SJCRH30 (cell line): Measurements from ENCODE around the gene ROBO2. TPM values are rescaled to one million over a fixed set of nuclear protein-coding genes. Genes with fewer than 3 reads are reported as not detected.

ENCODE experiments used
- DNase-seq, 2 experiments: peaks; one replicate each; pipeline ENCODE4 v3.0.0-alpha.2; 2015 to 2020
- H3K27ac ChIP-seq: fragments of 250-450 bp; sonication (Bioruptor Pico); 2 replicates; pipeline ENCODE4 v1.5.1; 2020; ENCODE audit warnings: mild to moderate bottlenecking, moderate library complexity
- H3K27me3 ChIP-seq: fragments of 250-450 bp; sonication (Bioruptor Pico); 2 replicates; pipeline ENCODE4 v1.5.1; 2020; ENCODE audit warnings: mild to moderate bottlenecking, moderate library complexity
- H3K36me3 ChIP-seq: fragments of 250-450 bp; sonication (Bioruptor Pico); 2 replicates; pipeline ENCODE4 v1.5.1; 2020; ENCODE audit warnings: mild to moderate bottlenecking, moderate library complexity
- H3K4me1 ChIP-seq: fragments of 250-450 bp; sonication (Bioruptor Pico); 2 replicates; pipeline ENCODE4 v1.5.1; 2020; ENCODE audit warnings: mild to moderate bottlenecking, moderate library complexity
- H3K4me3 ChIP-seq: fragments of 250-450 bp; sonication (Bioruptor Pico); 2 replicates; pipeline ENCODE4 v1.5.1; 2020; ENCODE audit warnings: mild to moderate bottlenecking, moderate library complexity
- H3K9me3 ChIP-seq: fragments of 250-450 bp; sonication (Bioruptor Pico); replicated peaks from 2 replicates; pipeline ENCODE4 v1.5.1; 2020; ENCODE audit warnings: mild to moderate bottlenecking, moderate library complexity
- total RNA-seq: library from RNA; depleted of rRNA; stranded (reverse); fragments of >200 nt; shearing (Covaris generic); gene quantifications from 2 replicates; pipeline ENCODE4 v1.2.3, GENCODE V29; 2014

Gene ROBO2
- total RNA-seq, 1 experiment from 2014 or later, result 14.3 TPM

DNA sequence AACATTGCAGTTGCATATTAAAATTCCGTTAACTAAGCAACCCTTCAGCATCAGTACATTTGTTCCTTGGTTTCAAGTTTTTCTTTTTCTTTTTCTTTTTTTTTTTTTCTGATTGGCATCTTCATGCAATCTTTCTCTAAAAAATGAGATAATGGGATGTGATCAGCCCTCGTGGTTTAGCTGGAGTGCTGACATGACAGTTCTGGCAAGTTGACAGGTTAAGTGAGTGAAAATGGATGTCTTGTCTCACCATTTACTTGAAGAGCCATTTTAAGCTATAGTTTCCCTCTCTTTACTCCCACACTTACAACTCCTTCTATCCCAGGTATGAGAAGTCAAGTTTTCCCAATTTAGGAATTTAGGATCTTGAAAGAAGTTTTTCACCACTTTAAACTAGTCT lies 495.2 kb downstream of the ROBO2 start:
- H3K4me3 ChIP-seq, result no peak overlapping the region
- H3K9me3 ChIP-seq, result no peaks in the 10 kb centered on the region
- no peak overlapping the region for H3K27ac ChIP-seq
- H3K36me3 ChIP-seq, result no peaks in the 10 kb centered on the region
- no peaks in the 10 kb centered on the region for H3K27me3 ChIP-seq
- no peaks in the 10 kb centered on the region for H3K4me1 ChIP-seq
- DNase-seq, result no peak

GRCh38 chr3:77536038-77536775 lies 496.3 kb downstream of the ROBO2 start:
- Histone ChIP-seq H3K4me3 (no peak overlapping the region), H3K36me3 (no peaks in the 10 kb centered on the region), H3K27ac (no peak overlapping the region), H3K4me1 (no peaks in the 10 kb centered on the region), H3K27me3 (no peaks in the 10 kb centered on the region), H3K9me3 (no peaks in the 10 kb centered on the region)
- no peak for DNase-seq

DNA sequence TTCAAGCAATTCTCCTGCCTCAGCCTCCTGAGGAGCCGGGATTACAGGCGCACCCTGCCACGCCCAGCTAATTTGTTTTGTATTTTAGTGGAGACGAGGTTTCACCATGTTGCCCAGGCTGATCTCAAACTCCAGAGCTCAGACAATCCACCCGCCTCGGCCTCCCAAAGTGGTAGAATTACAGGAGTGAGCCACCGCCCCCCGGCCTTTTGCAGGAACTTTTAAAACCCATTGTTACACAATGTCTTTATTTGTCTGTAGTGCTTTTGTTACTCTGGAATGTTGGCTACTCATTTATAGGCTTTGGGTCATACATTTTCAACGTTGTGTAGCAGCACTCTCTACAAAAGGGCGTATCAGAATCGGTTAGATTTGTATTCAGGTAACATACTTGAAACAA lies 499.1 kb downstream of the ROBO2 start:
- H3K4me3 ChIP-seq, result no peak overlapping the region
- H3K4me1 ChIP-seq, result no peaks in the 10 kb centered on the region
- H3K27me3 ChIP-seq, result no peaks in the 10 kb centered on the region
- no peak overlapping the region for H3K27ac ChIP-seq
- no peaks in the 10 kb centered on the region for H3K36me3 ChIP-seq
- DNase-seq, result no peak
- no peaks in the 10 kb centered on the region for H3K9me3 ChIP-seq

DNA sequence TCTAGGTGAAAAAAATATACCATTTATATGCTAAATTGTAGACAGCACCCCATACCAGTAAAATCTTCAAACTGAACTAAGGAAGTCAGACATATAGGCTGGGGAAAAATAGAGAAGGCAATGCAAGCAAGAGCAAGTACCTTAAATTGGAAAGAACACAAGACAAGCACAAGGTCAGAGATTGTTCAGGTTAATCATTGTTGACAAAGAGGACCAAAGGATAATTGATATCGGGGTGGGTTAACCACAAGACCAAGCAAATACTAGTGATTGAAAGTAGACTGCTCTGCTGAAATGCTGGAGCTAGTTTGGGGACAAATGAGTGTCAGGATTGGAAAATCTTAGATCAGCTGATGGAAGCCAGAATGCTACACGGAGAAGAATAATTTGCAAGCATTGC lies 499.8 kb downstream of the ROBO2 start:
- H3K9me3 ChIP-seq, result no peaks in the 10 kb centered on the region
- no peaks in the 10 kb centered on the region for H3K27me3 ChIP-seq
- H3K4me1 ChIP-seq, result no peaks in the 10 kb centered on the region
- no peaks in the 10 kb centered on the region for H3K36me3 ChIP-seq
- no peak overlapping the region for H3K4me3 ChIP-seq
- H3K27ac ChIP-seq, result no peak overlapping the region
- no peak for DNase-seq

DNA sequence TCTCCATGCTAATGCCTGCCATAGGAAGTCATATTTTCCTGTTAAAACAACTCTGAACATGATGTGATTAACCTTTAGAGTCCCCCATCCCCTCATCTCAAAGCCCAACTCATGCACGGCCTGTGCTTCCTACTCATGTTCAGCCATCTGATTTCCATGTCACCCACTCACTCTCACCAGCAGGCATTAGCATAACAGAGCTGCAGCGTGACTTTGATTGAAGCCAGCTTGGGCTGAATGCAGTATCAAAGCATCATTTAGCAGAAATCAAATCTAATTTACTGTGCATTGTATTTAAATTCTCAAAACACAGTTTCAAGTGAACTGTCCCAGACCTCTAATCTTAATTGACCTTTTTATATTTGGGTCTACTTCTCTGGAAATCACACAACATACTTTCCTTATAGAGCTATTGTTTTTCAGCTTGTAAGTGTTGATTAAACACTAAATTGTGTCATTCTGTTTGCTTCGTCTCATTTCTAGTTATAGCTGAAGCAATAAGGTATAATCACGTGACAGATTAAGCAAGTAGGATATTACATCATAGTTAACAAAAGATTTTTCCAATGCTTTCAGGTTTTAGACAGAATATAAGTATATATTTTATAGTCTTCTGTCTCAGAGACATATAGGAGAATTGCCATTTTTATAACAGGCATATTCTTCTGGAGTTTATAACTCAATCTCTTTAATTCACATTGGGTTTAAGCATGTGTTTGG lies 501.5 kb downstream of the ROBO2 start:
- Histone ChIP-seq H3K27ac (no peak overlapping the region), H3K36me3 (no peaks in the 10 kb centered on the region), H3K9me3 (no peaks in the 10 kb centered on the region), H3K27me3 (no peaks in the 10 kb centered on the region), H3K4me3 (no peak overlapping the region), H3K4me1 (no peaks in the 10 kb centered on the region)
- no peak for DNase-seq

DNA sequence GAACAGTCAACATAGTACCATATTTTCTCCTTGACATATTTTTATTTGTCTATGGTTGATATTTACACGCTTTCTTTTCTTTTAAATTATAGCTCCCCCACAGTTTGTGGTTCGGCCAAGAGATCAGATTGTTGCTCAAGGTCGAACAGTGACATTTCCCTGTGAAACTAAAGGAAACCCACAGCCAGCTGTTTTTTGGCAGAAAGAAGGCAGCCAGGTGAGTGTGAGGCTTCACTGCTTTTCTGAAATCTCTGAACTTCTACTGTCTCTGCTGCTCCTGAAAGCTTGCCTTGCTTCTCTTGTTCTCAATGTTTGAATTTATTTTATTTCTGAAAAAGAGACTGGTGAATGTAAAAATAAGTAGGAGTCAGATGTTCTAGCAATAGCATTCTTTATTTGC lies 506.3 kb downstream of the ROBO2 start:
- DNase-seq, result no peak
- Histone ChIP-seq H3K9me3 (no peaks in the 10 kb centered on the region), H3K27me3 (no peaks in the 10 kb centered on the region), H3K36me3 (no peaks in the 10 kb centered on the region), H3K4me1 (no peaks in the 10 kb centered on the region), H3K4me3 (no peak overlapping the region), H3K27ac (no peak overlapping the region)

DNA sequence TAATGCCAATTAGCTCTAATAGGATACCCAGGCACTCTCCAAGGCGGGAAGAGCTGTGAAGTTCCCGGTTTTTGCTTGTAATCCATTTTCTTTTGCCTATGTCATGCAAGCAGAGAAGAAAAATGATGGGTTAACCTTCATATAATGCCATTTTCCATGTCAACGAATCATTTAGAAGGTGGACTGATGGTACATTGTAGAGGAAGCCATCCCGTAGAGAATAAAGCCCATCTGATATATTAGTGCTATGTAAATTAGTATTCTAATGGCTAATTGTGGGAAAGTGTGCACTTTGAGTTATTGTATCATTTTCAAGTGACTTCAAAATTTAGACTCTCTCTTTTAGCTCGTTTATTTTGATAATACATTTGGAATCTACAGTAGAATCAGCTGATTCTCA lies 509.1 kb downstream of the ROBO2 start:
- Histone ChIP-seq H3K27me3 (no peaks in the 10 kb centered on the region), H3K27ac (no peak overlapping the region), H3K4me1 (no peaks in the 10 kb centered on the region), H3K4me3 (no peak overlapping the region), H3K9me3 (no peaks in the 10 kb centered on the region), H3K36me3 (no peaks in the 10 kb centered on the region)
- DNase-seq, result no peak

DNA sequence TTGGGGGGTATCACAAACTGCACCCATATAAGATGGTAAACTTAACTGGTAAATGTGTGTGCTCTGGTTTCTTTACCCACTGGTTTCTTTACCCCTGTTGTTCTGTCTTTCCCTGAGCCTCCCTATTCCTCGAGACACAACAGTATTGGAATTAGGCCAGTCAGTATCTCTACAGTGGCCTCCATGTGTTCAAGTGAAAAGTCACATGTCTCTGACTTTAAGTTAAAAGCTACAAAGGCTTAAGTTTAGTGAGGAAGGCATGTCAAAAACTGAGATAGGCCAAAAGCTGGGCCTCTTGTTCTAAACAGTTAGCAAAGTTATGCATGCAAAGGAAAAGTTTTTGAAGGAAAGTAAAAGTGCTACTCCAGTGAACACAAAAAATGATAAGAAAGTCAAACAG lies 513.3 kb downstream of the ROBO2 start:
- DNase-seq, result no peak
- H3K4me1 ChIP-seq, result no peaks in the 10 kb centered on the region
- no peak overlapping the region for H3K27ac ChIP-seq
- H3K36me3 ChIP-seq, result no peaks in the 10 kb centered on the region
- H3K27me3 ChIP-seq, result no peaks in the 10 kb centered on the region
- no peaks in the 10 kb centered on the region for H3K9me3 ChIP-seq
- H3K4me3 ChIP-seq, result no peak overlapping the region

DNA sequence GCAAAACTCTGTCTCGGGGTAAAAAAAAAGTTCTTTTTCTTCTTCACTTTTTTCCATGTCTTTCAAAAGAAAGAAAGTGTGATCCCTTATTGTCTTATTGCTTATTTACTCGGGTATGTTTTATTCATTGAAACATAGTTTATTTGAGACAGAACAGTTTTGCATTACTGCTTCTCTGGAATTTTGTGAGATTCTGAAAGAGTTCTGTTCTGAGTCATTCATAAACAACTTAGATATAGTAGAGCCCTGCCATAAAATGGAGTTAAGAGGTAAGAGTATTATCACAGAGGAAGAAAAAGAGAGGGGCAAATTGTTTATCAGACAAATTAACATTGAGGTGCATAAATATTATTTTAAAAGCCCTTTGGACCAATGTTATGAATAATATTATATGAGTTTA lies 522.2 kb downstream of the ROBO2 start:
- H3K36me3 ChIP-seq, result no peaks in the 10 kb centered on the region
- H3K27ac ChIP-seq, result no peak overlapping the region
- H3K4me1 ChIP-seq, result no peaks in the 10 kb centered on the region
- no peaks in the 10 kb centered on the region for H3K27me3 ChIP-seq
- H3K4me3 ChIP-seq, result no peak overlapping the region
- H3K9me3 ChIP-seq, result no peaks in the 10 kb centered on the region
- no peak for DNase-seq

DNA sequence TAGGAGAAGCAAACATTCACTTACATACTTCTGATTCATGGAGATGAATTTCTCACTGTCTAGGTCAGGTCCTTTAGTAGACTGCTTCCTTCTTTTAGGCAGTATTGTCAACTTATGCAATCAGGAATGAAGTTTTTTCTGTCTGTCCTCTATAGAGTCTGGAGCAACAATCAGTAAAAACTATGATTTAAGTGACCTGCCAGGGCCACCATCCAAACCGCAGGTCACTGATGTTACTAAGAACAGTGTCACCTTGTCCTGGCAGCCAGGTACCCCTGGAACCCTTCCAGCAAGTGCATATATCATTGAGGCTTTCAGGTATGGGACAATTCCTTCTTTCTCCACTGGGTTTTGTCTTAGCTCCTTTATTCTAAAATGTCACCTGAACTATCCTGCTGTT lies 523.1 kb downstream of the ROBO2 start:
- Histone ChIP-seq H3K4me1 (no peaks in the 10 kb centered on the region), H3K9me3 (no peaks in the 10 kb centered on the region), H3K27ac (no peak overlapping the region), H3K27me3 (no peaks in the 10 kb centered on the region), H3K36me3 (no peaks in the 10 kb centered on the region), H3K4me3 (no peak overlapping the region)
- no peak for DNase-seq

GRCh38 chr3:77566055-77566454 lies 526.2 kb downstream of the ROBO2 start:
- no peak overlapping the region for H3K4me3 ChIP-seq
- no peaks in the 10 kb centered on the region for H3K9me3 ChIP-seq
- H3K27me3 ChIP-seq, result no peaks in the 10 kb centered on the region
- H3K27ac ChIP-seq, result no peak overlapping the region
- no peaks in the 10 kb centered on the region for H3K36me3 ChIP-seq
- DNase-seq, result no peak
- H3K4me1 ChIP-seq, result no peaks in the 10 kb centered on the region

DNA sequence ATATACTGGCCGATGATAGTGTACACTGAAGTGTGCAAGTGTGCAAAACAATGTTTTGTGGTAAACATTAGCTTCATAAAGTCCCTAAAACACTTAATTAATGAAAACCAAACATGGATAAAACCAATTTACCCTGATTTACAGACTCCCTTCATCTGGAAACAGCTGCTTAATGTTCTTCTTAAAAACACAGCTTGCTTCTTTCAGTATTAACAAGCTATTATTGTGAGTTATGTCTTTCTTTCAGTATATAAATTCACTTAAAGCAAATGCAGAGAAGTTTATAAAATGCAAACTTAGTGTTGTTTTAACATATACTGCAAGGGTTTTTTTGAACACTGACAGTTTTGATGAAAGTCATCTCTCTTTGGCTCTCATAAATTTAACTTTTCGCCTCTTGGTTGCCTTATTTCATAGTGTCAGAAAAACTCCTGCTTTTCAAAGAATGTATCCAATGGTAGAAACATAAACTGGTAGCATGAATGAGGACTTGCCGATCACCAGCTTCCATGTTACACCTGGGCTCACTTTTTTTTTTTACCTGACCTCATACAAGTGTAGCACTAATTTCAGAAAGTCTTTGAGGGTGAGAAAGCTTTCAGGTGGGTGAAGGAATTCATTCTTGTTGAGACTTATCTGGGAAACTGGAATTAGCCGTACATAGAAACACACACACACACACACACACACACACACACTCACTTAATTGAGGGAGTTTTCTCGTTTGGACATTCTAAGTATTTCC lies 532.2 kb downstream of the ROBO2 start:
- H3K4me1 ChIP-seq, result no peaks in the 10 kb centered on the region
- no peak overlapping the region for H3K27ac ChIP-seq
- DNase-seq, result no peak

GRCh38 chr3:77577264-77577663 lies 537.4 kb downstream of the ROBO2 start:
- no peak for DNase-seq
- Histone ChIP-seq H3K36me3 (no peaks in the 10 kb centered on the region), H3K4me1 (no peaks in the 10 kb centered on the region), H3K4me3 (no peak overlapping the region), H3K27ac (no peak overlapping the region), H3K27me3 (no peaks in the 10 kb centered on the region), H3K9me3 (no peaks in the 10 kb centered on the region)

More for the DNA sequence above, 532.2 kb downstream of the ROBO2 start:
- no peaks in the 10 kb centered on the region for H3K27me3 ChIP-seq
- H3K4me3 ChIP-seq, result no peak overlapping the region
- no peaks in the 10 kb centered on the region for H3K9me3 ChIP-seq
- no peaks in the 10 kb centered on the region for H3K36me3 ChIP-seq

- no peaks in the 10 kb centered on the region for H3K27me3 ChIP-seq
- H3K4me1 ChIP-seq, result no peaks in the 10 kb centered on the region
- no peak overlapping the region for H3K27ac ChIP-seq
- H3K4me3 ChIP-seq, result no peak overlapping the region
- H3K36me3 ChIP-seq, result no peaks in the 10 kb centered on the region
- no peaks in the 10 kb centered on the region for H3K9me3 ChIP-seq
- no peak for DNase-seq
Observed at GRCh38 chr3:77586216-77586615, 546.3 kb downstream of the ROBO2 start.

DNA sequence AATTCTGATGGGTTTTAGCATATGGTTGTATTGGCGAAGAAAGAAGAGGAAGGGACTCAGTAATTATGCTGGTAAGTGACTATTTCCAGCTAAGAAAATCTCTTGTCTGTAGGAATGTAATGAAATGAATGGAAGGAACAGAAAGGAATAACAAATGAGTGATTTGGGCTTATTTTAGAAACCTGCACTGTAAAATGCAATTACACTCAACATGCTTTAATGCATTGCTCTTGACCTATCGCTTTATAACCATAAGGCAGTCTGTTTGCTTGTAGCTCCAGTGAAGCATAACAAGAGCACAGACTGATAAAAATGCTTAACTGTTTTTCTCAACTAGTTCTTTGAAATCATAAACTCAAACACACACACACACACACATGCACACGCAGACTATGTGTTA lies 549.0 kb downstream of the ROBO2 start:
- Histone ChIP-seq H3K9me3 (no peaks in the 10 kb centered on the region), H3K4me3 (no peak overlapping the region), H3K36me3 (no peaks in the 10 kb centered on the region), H3K27ac (no peak overlapping the region), H3K27me3 (no peaks in the 10 kb centered on the region), H3K4me1 (no peaks in the 10 kb centered on the region)
- DNase-seq, result no peak
